HepG2 (cell line): Measurements from ENCODE around the gene ZNF26. TPM values are rescaled to one million over a fixed set of nuclear protein-coding genes. Genes with fewer than 3 reads are reported as not detected.

ENCODE experiments used
- ARNTL ChIP-seq: sonication (generic); formaldehyde crosslinking; IDR thresholded peaks from 2 replicates; pipeline ENCODE4 v1.4.0; 2020; ENCODE audit warnings: mild to moderate bottlenecking, missing genetic modification reagents
- DMAP1 ChIP-seq: IDR thresholded peaks from 2 replicates; pipeline ENCODE4 v1.6.1; 2016
- EEA1 ChIP-seq: sonication (generic); formaldehyde crosslinking; IDR thresholded peaks from 2 replicates; pipeline ENCODE4 v1.5.1; 2020; ENCODE audit warnings: mild to moderate bottlenecking, missing genetic modification reagents, borderline replicate concordance
- ELF3 ChIP-seq: IDR thresholded peaks from 2 replicates; pipeline ENCODE4 v1.6.1; 2016; ENCODE audit warnings: missing genetic modification reagents, missing compliant biosample characterization
- HDAC1 ChIP-seq: sonication (generic); formaldehyde crosslinking; IDR thresholded peaks from 2 replicates; pipeline ENCODE4 v1.5.1; 2020; ENCODE audit warnings: mild to moderate bottlenecking, missing genetic modification reagents
- MXD1 ChIP-seq: sonication (generic); formaldehyde crosslinking; IDR thresholded peaks from 2 replicates; pipeline ENCODE4 v1.4.0; 2020; ENCODE audit warnings: mild to moderate bottlenecking, missing genetic modification reagents
- MYC ChIP-seq: sonication (generic); formaldehyde crosslinking; IDR thresholded peaks from 2 replicates; pipeline ENCODE4 v1.9.0; 2021; ENCODE audit warnings: missing genetic modification reagents, borderline replicate concordance
- NCOA2 ChIP-seq: sonication (generic); formaldehyde crosslinking; IDR thresholded peaks from 2 replicates; pipeline ENCODE4 v1.8.0; 2022; ENCODE audit warnings: inconsistent platforms
- NFYC ChIP-seq: IDR thresholded peaks from 2 replicates; pipeline ENCODE4 v1.6.1; 2016; ENCODE audit warnings: missing genetic modification reagents, missing compliant biosample characterization
- PPARG ChIP-seq: conservative IDR thresholded peaks from 2 replicates; pipeline ENCODE4 v1.6.1; 2016; ENCODE audit warnings: missing biosample characterization, missing genetic modification reagents
- SIN3A ChIP-seq: IDR thresholded peaks from 2 replicates; pipeline ENCODE4 v1.6.1; 2011; ENCODE audit warnings: low read depth, mild to moderate bottlenecking, control low read depth, low read length, borderline replicate concordance
- SKI ChIP-seq: fragments of 450-650 bp; IDR thresholded peaks from one replicate; pipeline ENCODE4 v1.6.1; 2018; ENCODE audit warnings: mild to moderate bottlenecking; ENCODE audit not compliant: partially characterized antibody
- SOX13 ChIP-seq, 3 experiments: fragments of 450-650 bp in 1 of 3; sonication (generic) in 1 of 3; formaldehyde crosslinking in 1 of 3; IDR thresholded peaks in 2 of 3; conservative IDR thresholded peaks in 1 of 3; 2 replicates each; pipeline versions ENCODE4 v1.5.0 to v1.6.1; 2016 to 2020; ENCODE audit warnings: antibody characterized with exemption in 1 of 3, mild to moderate bottlenecking in 1 of 3, missing compliant biosample characterization in 1 of 3, missing genetic modification reagents in 1 of 3, moderate library complexity in 1 of 3
- TEAD3 ChIP-seq: optimal IDR thresholded peaks from 2 replicates; pipeline ENCODE3; 2016; ENCODE audit warnings: borderline replicate concordance
- YEATS2 ChIP-seq: sonication (generic); formaldehyde crosslinking; IDR thresholded peaks from 2 replicates; pipeline ENCODE4 v1.4.0; 2020; ENCODE audit warnings: missing genetic modification reagents, borderline replicate concordance
- ZMYM4 ChIP-seq: sonication (generic); formaldehyde crosslinking; IDR thresholded peaks from 2 replicates; pipeline ENCODE4 v1.8.1; 2023; ENCODE audit warnings: mild to moderate bottlenecking, missing genetic modification reagents
- ZNF280B ChIP-seq: sonication (generic); formaldehyde crosslinking; IDR thresholded peaks from 2 replicates; pipeline ENCODE4 v1.5.0; 2020; ENCODE audit warnings: missing genetic modification reagents, mild to moderate bottlenecking, borderline replicate concordance
- ZNF33A ChIP-seq: sonication (generic); formaldehyde crosslinking; IDR thresholded peaks from 2 replicates; pipeline ENCODE4 v1.5.1; 2020; ENCODE audit warnings: missing genetic modification reagents, mild to moderate bottlenecking, moderate library complexity, borderline replicate concordance
- ZNF446 ChIP-seq: sonication (generic); formaldehyde crosslinking; IDR thresholded peaks from 2 replicates; pipeline ENCODE4 v1.5.0; 2020; ENCODE audit warnings: mild to moderate bottlenecking, missing genetic modification reagents
- ZNF564 ChIP-seq: sonication (generic); formaldehyde crosslinking; IDR thresholded peaks from 2 replicates; pipeline ENCODE4 v1.8.1; 2023; ENCODE audit warnings: mild to moderate bottlenecking, missing genetic modification reagents
- ZNF607 ChIP-seq: sonication (generic); formaldehyde crosslinking; IDR thresholded peaks from 2 replicates; pipeline ENCODE4 v1.5.1; 2020; ENCODE audit warnings: missing genetic modification reagents, mild to moderate bottlenecking, borderline replicate concordance
- ZNF614 ChIP-seq: IDR thresholded peaks from 2 replicates; pipeline ENCODE4 v1.6.1; 2018; ENCODE audit warnings: missing biosample characterization, missing genetic modification reagents, inconsistent platforms, borderline replicate concordance
- polyA plus RNA-seq, 8 experiments: library from polyadenylated mRNA; depleted of rRNA in 3 of 8; stranded (reverse) in 7 of 8; unstranded in 1 of 8; fragments of >200 nt; fragmentation: Illumina TruSeq in 4 of 8; extraction: Trizol in 4 of 8; gene quantifications; 2 replicates each; pipeline versions ENCODE4 v1.2.1 to v1.2.3, GENCODE V29; 2011 to 2016; ENCODE audit warnings: low read depth in 4 of 8, missing spikeins in 1 of 8, mixed read lengths in 1 of 8; ENCODE audit not compliant: insufficient read depth in 1 of 8
- total RNA-seq, 5 experiments: library from RNA; depleted of rRNA; stranded (reverse); fragments of >200 nt; fragmentation: Illumina TruSeq; extraction: Trizol; gene quantifications; 2 replicates each; pipeline ENCODE4 v1.2.3, GENCODE V29; 2016; ENCODE audit warnings: low read depth in 1 of 5
- TF ChIP-seq, protein P1 (sequence below): sonication (generic); formaldehyde crosslinking; IDR thresholded peaks from 2 replicates; pipeline ENCODE4 v1.4.0; 2020; ENCODE audit warnings: missing genetic modification reagents; ENCODE audit errors: not compliant biosample characterization
- TF ChIP-seq, protein P2 (sequence below): IDR thresholded peaks from 2 replicates; pipeline ENCODE4 v1.6.1; 2016
- TF ChIP-seq, protein P3 (sequence below): sonication (generic); formaldehyde crosslinking; IDR thresholded peaks from 2 replicates; pipeline ENCODE4 v1.4.0; 2020; ENCODE audit warnings: missing genetic modification reagents

The ZNF26 gene
- total and polyA plus RNA-seq, 2 of the 13 experiments (the other 11 are each of a cell fraction or from before 2014, with no cell fraction given): 3.8 to 6.5 TPM

DNA sequence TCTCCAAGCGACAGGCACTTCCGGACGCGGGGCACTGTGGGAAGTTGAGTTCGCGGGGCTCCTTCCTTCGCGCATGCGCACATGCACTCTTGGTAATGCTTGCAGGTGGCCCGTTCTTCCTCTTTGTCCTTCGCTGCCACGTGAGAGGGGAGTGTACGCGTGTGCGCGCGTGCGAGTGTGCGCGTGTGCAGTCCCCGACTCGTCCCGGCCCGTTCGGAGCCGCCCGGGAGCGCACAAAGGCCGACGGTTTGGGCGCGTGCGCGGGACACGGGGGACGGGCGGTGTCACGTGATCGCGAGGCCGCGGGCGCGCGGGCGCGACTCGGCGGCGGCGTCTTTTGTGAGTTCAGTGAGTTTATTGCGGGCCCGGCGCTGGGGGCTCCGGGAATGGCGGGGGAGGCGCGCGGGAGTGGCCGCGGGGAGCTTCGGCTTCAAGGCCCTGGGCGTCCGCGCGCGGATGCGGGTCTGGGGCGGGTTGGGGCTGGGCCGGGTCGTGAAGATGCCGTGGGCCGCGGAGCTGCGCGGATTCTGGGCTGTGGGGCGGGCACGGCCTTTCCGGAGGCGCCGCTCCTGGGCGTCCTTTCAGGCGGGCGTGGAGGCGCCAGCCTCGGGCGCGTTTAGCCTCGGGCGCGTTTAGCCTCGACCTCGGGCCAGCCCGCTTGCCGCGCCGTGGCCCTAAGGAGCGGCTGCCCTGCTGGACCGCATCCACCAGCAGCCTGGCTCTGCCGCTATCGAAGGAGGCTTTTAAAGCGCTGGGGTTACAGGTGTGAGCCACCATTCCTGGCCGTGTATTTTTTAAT lies 51.2 kb downstream of the ZNF26 start, which contains the start of gene ZNF84 (continued):
- peak; percentile 93; the same call in 1 of the 2 replicates for TF ChIP-seq EEA1
- TF ChIP-seq ZNF564 (CRISPR knock-in tag): 0 out of 2 replicates have a peak, but pooled peaks have one; percentile 13
- peak; percentile 85 for TF ChIP-seq ZNF280B
- peak; percentile 43; the same call in 1 of the 2 replicates for TF ChIP-seq NFYC (CRISPR knock-in tag)
- peak; percentile 42 for TF ChIP-seq SKI
- peak; percentile 35; the same call in 1 of the 2 replicates for TF ChIP-seq HDAC1
- TF ChIP-seq MXD1 (CRISPR knock-in tag): peak; percentile 94
- peak; percentile 44; the same call in 1 of the 2 replicates for TF ChIP-seq PPARG
- TF ChIP-seq YEATS2 (CRISPR knock-in tag): no peak
- TF ChIP-seq, protein P1, sequence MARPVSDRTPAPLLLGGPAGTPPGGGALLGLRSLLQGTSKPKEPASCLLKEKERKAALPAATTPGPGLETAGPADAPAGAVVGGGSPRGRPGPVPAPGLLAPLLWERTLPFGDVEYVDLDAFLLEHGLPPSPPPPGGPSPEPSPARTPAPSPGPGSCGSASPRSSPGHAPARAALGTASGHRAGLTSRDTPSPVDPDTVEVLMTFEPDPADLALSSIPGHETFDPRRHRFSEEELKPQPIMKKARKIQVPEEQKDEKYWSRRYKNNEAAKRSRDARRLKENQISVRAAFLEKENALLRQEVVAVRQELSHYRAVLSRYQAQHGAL (CRISPR knock-in tag): no peak
- peak; percentile 95 for TF ChIP-seq MYC
- peak; percentile 69 for TF ChIP-seq TEAD3 (CRISPR knock-in tag)
- TF ChIP-seq SOX13 (IDR thresholded peaks at IDR 0.05): no peak
- peak in 1 of 2 experiments; percentile 73; a peak in 2 of 4 replicates for TF ChIP-seq SOX13 (CRISPR knock-in tag; conservative IDR thresholded peaks at IDR 0.05 in 1 of 2, IDR thresholded peaks at IDR 0.05 in 1 of 2)
- TF ChIP-seq ZMYM4 (CRISPR knock-in tag): peak; percentile 92
- TF ChIP-seq ZNF614 (CRISPR knock-in tag): peak; percentile 69; the same call in 1 of the 2 replicates
- TF ChIP-seq ARNTL (CRISPR knock-in tag): peak; percentile 96
- TF ChIP-seq, protein P2, sequence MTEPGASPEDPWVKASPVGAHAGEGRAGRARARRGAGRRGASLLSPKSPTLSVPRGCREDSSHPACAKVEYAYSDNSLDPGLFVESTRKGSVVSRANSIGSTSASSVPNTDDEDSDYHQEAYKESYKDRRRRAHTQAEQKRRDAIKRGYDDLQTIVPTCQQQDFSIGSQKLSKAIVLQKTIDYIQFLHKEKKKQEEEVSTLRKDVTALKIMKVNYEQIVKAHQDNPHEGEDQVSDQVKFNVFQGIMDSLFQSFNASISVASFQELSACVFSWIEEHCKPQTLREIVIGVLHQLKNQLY: peak; percentile 99
- TF ChIP-seq, protein P3, sequence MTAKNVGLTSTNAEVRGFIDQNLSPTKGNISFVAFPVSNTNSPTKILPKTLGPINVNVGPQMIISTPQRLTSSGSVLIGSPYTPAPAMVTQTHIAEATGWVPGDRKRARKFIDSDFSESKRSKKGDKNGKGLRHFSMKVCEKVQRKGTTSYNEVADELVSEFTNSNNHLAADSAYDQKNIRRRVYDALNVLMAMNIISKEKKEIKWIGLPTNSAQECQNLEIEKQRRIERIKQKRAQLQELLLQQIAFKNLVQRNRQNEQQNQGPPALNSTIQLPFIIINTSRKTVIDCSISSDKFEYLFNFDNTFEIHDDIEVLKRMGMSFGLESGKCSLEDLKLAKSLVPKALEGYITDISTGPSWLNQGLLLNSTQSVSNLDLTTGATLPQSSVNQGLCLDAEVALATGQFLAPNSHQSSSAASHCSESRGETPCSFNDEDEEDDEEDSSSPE (CRISPR knock-in tag): peak; percentile 87
- peak; percentile 84 for TF ChIP-seq ZNF607
- TF ChIP-seq NCOA2 (CRISPR knock-in tag): peak; percentile 37
- peak; percentile 88 for TF ChIP-seq DMAP1
- peak; percentile 88 for TF ChIP-seq ELF3 (CRISPR knock-in tag)
- no peak for TF ChIP-seq ZNF33A
- TF ChIP-seq ZNF446 (CRISPR knock-in tag): peak; percentile 78; the same call in 1 of the 2 replicates
- peak; percentile 45; the same call in 1 of the 2 replicates for TF ChIP-seq SIN3A
